NCI-H128 (cell line): ENCODE results near the gene THADA.
"Not testable (repeated sequence)": the region's sequence is repeated elsewhere in the genome, so short reads cannot be mapped to it uniquely, and the experiment has no call there.

ENCODE experiments used
- DNase-seq: peaks from one replicate; lab custom pipeline; 2025; ENCODE audit not compliant: unreplicated experiment; lab: John Stamatoyannopoulos, UW

THADA gene

DNA sequence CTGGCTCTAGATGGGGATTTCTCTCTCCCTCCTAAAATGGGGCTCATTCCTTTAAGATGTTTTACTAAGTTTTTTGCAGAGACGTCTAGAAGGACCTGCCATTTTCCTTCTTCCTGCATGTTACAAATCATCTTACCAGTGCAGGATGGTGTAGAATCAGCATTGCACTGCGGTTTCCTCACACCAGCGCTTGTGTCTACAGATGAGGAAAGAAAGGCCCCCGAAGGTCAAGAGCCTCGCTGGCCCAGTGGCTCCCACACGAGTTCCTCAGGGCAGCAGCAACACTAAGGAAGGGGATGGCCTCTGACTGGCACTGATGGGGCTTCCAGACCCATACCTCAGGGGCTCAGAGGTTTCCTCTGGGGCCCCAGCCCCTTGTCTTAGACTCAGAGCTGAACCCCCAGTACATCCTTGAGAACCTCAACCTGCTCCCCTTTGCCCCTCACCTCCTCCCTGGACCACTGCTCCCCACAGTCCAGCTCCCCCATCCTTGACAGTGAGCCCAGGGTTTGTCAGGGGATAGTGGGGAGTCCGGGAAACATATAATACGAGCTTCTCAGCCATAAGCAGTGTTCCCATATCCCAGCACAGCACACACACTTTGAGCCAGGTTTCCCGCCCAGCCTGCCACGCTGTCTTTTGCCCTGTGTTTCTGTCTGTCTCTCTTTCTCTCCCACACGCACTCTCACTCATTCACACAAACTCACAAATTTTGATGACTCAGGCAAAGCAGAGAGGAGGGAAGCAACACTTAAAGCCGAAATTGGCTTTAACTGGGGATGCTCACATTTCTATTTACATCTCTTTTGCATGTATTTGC is 398.9 kb downstream of the THADA start:
- no peak for DNase-seq

DNA sequence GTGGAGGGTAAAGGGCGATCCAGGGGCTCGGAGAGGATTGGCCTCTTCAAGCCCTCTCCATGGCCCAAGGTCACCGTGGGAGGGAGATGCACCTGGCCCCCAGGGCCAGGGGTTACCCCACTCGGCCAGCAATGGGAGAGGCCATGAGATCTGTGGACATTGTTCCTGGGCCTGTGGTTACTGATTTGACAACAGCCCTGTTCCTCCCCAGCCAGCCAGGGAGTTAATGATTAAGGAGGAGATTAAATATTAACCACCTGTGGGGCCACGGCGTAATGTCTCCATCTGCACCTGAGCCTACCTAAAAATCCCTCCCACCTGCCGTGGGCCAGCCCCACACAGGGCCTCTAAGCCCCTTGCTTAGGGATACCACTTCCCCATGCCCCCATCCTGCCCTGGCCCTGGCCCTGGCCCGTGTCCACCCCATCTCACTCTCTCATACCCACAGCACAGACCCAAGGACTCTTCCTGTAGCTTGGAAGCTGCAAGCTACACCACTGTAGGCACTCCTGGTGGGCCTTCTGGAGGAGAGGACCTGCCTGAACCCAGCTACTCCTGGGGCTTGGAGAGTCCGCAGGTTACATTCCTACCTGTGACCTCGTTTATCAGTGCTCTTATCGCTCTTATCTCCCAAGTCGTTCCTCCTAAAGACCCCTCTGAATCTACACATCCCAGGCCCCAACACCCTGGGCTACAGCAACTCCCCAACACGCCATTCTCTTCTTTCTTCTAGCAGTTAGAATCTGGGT is 401.5 kb downstream of the THADA start:
- no peak for DNase-seq

DNA sequence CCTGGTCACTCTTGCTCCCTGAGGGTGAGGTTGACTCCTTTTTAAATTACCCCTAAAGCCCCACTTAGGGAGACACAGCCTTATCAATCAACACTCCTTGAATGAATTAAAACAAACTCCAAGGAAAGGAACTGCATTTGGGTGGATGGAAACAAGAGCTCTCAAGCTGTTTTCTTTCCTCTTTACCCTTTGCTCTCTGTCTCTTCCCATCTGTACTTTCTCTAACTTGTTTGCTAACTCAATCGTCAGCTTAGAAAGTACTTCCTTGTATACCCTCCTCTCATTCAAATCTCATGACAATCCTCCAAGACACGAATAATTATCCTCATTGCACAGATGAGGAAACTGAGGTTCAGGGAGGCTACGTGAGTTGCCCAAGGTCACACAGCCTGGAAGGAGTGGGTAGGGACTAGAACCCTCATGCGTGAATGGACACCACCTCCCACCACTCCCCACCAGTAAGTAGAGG is 402.2 kb downstream of the THADA start:
- DNase-seq = no peak

DNA sequence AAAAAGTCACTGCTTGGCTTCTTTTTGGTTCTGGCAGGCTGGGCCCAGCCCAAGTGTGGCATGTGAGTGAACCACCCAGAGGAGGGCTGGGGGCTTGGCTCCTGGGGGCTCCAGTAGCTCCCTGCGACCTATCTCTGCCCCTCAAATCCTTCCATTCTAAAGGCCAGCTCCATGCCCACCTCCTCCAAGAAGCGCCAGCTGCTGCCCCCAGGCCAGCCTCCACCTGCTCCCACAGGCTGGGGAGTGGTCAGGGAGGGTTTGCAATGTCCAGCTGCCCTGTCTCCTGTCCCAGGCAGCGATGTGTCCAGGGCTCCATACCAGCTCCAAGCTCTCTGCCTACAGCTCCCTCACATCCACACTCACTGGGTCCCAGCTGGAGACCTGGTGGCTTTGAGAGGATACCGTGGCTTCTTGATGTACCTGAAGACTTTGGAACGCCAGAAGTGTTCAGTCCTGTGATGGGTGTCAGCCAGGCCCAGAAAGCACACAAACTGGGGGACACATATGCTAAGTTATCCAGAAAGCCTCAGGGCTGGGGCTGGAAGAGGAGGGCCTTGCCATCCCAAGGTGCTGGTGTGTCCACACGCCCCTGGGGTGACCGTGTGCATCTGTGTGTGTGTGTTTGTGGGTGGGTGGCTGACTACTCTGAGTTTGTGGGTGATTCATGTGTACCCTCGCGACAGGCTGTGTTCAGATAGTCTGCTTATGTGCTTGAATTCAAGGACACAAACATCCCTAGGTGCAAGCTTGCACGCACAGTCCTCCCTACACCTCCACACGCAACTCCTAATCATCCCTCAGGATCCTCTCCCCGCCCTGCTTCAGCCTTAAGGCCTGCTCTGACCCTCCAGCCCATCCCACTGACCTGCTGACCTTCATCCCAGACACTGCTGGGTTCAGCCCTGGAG is 402.8 kb downstream of the THADA start:
- DNase-seq = no peak

DNA sequence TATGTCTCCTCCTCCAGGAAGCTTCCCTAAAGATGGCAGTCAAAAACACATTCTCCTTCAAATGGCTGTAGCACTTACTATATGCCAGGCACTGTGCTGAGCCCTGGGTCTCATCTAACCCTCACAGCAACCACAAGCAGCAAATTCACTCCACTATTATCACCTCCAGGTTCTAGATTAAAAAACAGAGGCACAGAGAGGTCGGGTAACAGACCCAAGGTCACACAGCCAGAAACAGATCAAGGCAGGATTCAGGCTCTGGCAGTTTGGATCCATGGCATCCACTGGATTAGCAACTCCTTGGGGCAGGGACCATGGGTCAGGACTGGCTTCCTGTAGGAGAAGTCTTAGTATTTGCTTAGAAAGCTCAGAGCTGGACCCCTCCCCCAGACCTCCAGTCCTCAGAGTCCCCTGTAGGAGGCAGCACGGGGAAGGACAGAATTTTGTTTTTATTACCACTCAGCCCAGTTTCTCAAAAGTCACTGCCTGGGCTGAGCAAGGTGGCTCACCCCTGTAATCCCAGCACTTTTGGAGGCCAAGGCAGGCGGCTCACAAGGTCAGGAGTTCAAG is 403.8 kb downstream of the THADA start:
- no peak for DNase-seq

DNA sequence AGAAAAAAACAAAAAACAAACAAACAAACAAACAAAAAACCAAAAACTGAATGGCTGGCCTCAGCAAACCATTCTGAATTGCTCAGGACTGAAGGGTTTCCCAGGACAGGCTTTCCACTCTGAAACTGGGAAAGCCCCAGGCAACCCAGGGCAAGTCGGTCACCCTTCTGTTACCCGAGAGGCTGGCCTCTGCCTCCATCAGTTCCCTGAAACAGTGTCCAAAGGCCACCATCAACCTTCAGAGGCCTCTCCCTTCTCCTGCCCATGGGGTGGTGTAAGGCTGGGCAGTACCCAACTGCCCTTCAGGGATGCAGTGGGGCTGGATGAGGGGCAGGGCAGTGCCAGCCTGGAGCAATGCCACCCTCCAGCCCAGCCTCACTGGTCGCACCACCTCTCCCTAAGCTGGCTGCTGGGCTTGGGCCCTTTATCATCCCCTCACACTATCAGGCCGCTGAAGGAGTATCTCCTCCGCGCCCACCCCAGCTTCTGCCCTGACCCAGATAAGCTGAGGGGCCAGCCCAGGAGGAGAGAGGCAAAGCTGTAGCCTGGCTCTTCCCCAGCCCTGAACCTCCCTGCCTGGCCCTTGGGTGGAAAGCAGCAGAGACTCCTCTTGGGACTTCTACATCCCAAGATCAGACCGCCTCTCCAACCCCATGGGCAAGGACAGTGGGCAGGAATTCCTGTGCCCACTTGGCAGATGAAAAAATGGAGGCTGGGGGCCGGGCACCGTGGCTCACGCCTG is 405.4 kb downstream of the THADA start:
- no peak for DNase-seq

DNA sequence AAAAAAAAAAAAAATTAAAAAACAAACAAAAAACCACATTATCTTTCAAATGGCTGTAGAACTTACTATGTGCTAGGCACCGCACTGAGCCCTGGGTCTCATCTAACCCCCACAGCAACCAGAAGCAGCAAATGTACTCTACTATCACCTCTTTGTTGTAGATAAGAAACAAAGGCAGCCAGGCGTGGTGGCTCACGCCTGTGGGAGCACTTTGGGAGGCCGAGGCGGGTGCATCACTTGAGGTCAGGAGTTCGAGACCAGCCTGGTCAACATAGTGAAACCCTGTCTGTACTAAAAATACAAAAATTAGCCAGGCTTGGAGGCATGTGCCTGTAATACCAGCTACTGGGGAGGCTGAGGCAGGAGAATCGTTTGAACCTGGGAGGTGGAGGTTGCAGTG is 406.0 kb downstream of the THADA start:
- DNase-seq = not testable (repeated sequence)

DNA sequence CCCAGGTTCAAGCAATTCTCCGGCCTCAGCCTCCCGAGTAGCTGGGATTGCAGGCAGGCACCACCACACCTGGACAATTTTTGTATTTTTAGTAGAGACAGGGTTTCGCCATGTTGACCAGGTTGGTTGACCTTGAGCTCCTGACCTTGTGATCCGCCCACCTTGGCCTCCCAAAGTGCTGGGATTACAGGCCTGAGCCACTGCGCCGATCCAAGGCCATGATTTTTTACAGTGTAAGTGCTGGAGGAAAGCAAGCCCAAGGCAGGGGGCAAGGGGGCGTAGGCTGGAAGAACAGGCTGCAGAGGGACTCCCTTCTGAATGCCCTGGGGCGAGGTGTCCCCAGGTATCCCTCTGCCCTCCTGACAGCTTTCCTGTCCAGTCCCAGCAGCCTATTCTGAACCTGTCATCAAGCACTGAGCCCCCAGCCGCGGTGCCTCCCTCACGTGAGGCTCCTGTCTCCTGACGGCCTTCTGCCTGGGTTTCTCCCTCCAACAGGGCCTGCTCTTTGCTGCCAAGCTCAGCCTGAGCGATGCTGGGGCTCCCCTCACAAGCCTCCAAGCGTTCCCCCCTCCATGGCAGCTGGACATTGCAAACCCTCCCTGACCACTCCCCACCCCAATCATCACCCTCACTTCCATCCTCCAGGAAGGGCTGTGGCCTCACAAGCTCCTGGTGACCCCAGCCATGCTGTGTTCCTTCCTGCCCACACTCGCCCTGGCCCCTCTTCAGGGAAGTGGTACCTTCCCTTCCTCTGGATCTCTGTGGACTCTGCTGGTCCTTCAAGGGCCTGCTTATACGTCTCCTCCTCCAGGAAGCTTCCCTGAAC is 407.1 kb downstream of the THADA start:
- DNase-seq = no peak

DNA sequence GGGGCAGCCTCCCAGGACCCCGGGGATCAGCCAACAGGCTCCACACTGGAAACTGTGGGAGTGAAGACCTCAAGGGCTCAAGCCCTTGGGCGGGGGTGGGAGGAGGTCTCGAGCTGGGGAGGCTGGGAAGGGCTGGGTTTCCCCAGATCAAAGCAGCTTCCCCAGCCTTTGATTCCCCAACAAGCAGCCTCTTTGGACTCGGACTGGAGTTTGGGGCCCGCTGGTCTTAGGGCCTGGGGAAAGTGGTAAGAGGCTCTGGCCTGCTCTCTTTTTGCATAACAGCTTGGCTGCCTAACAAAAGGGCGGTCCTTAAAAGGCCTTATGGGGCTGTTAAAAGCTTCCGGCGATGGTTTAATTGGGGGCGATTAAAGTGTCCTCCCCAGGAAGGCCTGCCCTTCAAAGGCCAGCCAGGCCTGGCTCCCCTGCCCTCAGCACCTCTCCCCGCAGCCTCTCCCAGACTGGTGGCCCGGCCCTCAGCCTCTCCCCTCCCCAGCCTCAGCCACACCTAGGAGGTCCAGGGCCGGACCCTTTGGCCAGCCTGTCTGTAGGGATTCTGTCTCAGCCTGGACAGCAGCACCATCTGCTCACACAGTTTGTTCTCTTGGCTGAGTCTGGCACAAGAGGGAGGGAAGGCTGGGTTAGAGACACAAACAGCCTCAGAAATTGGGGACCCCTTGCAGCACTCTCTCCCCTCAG is 409.0 kb downstream of the THADA start:
- DNase-seq = no peak

DNA sequence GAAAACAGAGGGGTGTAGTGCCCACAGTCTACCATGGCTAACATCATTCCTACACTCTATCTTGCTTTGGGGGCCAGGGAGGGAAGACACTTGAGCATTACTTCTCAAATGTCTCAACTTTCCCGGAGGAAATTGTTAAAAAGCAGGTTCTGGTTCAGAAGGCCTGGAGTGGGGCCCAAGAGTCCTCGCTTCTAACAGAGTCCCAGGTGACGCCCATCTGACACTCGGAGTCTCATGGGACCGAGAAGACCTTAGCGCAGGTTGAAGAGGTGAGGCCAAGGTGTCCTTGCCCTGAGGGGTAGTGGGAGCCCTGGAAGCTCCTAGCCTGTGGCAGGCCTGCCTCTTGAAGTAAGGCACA is 409.5 kb downstream of the THADA start:
- DNase-seq = no peak

DNA sequence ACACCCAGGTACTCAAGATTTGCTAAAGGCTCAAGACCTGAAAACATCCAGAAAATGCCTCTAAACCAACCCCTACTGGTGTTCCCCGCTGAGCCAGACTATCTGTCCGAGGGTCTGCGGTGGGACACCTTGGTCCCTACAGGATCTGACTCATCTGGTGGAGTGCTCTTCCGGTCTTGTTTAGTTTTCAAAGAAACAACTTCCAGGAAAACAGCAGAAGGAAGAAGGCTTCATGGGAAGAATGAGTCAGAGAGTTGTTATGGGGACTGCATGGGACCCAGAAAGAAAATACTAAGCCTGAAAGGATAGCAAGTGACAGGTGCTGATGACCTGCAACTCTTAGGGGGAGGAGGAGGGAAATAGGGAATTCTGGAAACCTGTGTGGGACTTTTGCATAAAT is 410.7 kb downstream of the THADA start:
- no peak for DNase-seq

DNA sequence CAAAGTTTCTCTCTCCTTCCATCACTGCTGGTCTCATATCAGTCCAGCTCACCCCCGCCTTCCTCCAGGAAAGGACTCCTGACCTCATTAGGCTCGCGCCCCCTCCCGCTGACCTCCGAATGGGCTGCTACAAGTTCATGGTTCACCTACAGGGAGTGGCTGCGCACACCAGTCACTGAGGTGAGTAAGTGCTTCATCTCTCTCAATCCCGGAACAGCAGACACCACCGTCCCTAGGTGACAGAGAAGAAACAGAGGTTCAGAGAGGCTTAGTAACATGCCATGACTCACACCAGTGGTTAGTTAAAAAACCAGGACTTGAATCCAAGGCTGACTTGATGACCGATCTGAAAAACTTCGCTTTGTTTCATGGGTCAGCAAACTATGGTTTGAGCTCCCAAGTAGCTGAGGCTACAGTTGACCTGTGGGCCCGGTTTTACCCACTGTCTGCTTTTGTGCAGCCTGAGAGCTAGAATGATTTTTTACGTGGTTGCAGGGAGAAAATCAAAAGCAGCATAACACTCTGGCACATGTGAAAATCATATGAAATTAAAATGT is 411.4 kb downstream of the THADA start:
- DNase-seq = no peak

DNA sequence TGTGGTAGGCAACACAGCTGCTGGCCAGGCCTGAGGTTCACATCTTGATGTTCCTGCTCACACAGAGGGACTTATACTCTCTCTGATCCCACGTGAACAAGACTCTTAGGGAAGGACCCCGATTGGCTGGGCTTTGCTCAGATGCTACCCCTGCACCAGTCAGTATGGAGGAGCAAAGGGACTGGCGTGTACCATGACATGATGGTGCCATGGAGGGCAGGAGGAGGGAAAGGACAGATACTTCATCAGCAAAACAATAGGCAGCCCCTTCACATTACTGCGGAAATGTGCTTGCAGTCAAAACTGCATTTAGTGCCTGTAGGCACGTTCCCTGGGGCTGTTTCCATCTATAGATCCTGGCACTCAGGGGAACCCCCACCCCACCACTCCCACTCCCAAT is 412.1 kb downstream of the THADA start:
- no peak for DNase-seq

DNA sequence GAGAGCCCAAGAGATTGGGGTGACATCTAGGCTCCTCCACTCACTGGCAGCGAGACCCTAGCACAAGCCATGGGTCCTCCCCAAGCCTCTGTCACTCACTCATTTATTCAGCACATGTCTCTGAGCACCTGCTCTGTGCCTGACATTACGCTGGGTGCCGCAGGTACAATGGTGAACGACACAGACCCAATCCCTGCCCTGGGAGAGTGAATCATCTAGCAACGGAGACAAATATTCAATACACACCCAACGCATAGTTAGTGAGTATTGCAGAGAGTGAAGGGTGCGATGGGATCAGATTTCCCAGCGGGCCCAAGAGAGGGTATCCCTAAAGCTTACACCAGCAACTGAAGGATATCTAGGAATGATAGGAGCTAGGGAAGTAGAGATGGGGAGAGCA is 414.9 kb downstream of the THADA start:
- DNase-seq = no peak
